Erythroblast (primary cell): ENCODE results near the gene FCHO2.

Source experiments
- DNase-seq, 2 experiments: peaks; one replicate each; lab custom pipeline; 2025; lab: John Stamatoyannopoulos, UW
- GATA1 ChIP-seq: IDR thresholded peaks from 2 replicates; pipeline ENCODE4 v1.6.1; 2011; ENCODE audit warnings: low read depth, mild to moderate bottlenecking, control low read depth, low read length, moderate library complexity
- POLR2A ChIP-seq: IDR thresholded peaks from 2 replicates; pipeline ENCODE4 v1.6.1; 2011; ENCODE audit warnings: mild to moderate bottlenecking, low read length

Gene FCHO2

GRCh38 chr5:73132759-73133158 lies 176.9 kb downstream of the FCHO2 start:
- DNase-seq, result no peak
- TF ChIP-seq GATA1 (no peak), POLR2A (no peak)

DNA sequence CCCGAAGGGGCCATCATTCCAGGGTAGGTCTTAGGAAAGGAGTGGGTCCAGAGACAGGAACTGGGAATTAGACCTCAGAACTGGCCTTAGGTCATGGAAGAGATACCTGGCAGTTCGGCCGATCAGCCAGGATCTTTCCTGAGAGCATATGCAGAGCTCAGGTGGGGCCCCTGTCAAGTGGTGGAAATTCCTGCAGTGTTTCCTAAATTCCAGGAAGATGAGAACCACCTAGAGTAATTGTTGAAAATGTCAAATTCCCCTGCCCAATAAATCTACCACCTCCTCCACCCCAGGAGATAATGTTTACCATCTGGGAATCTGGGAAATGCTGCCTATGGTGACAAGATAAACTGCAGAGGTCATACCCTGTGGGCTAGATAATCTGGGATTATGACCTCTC lies 179.2 kb downstream of the FCHO2 start:
- DNase-seq, result no peak
- TF ChIP-seq POLR2A, result no peak
- no peak for TF ChIP-seq GATA1

DNA sequence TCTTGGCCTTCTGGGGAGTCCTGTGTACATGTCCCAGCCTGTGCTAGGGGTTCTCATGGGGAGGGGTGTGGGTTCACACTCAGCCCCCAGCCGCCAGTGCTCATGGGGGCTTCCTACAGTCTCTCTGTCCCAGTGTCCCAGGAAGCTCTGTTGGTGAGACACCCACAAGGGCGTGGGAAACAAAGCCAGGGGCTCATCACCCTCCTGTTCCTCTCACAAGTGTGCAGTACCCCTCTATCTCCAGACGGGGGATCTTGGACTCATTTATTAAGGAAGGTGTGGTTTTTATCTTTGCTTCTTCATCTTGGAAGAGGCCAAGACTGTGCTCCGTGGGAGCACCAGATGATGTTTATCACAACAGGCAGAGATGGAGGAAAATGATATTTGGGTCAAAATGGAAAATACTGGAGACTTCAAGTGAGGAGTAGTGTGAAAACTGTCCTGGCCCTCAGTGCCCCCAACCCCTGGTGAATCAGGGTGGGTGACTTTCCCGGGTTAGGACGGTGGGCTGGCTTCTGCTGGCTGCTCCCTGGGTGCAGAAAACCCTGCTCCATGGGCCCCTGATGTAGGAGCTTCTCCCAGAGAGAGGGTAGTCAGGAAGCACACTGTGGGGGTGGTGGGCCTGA lies 179.7 kb downstream of the FCHO2 start:
- no peak for TF ChIP-seq GATA1
- no peak for TF ChIP-seq POLR2A
- peak; percentile 9 for DNase-seq

GRCh38 chr5:73136055-73136562 lies 180.3 kb downstream of the FCHO2 start:
- DNase-seq, result no peak
- no peak for TF ChIP-seq GATA1
- no peak for TF ChIP-seq POLR2A

GRCh38 chr5:73137563-73138530 lies 182.0 kb downstream of the FCHO2 start:
- DNase-seq, result no peak
- TF ChIP-seq POLR2A (no peak), GATA1 (no peak)

DNA sequence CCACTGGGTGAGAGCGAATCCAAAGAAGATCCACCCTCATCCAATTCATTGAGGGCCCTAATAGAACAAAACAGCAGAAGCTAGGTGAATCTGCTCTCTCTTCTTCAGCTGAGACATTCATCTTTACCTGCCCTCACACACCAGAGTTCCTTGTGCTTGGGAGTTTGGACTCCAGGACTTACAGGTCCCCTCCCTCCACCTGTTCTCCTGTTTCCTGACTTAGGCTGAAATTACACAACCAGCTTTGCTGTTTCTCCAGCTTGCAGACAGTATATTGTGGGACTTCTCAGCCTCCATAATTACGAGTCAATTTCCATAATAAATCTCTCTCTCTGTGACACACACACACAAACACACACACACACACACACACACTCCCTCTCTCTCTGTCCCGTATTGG lies 183.6 kb downstream of the FCHO2 start:
- TF ChIP-seq GATA1 (no peak), POLR2A (no peak)

More for the DNA sequence above, 183.6 kb downstream of the FCHO2 start:
- no peak for DNase-seq
